HepG2 (cell line): ENCODE results near the gene ABHD15. TPM values are rescaled to one million over a fixed set of nuclear protein-coding genes. Genes with fewer than 3 reads are reported as not detected.

Source experiments
- AGO1 ChIP-seq: fragments of 200-400 bp; formaldehyde crosslinking; IDR thresholded peaks from 2 replicates; pipeline ENCODE4 v1.6.1; 2017; ENCODE audit warnings: mild to moderate bottlenecking, low read depth, low read length, moderate library complexity; ENCODE audit not compliant: poor library complexity, severe bottlenecking
- BRD4 ChIP-seq: sonication (generic); formaldehyde crosslinking; IDR thresholded peaks from 2 replicates; pipeline ENCODE4 v1.4.0; 2020; ENCODE audit warnings: missing genetic modification reagents
- ELF3 ChIP-seq: IDR thresholded peaks from 2 replicates; pipeline ENCODE4 v1.6.1; 2016; ENCODE audit warnings: missing genetic modification reagents, missing compliant biosample characterization
- FOXO4 ChIP-seq: sonication (generic); formaldehyde crosslinking; conservative IDR thresholded peaks from 2 replicates; pipeline ENCODE4 v1.8.1; 2023; ENCODE audit warnings: missing genetic modification reagents
- FUBP1 ChIP-seq: sonication (generic); formaldehyde crosslinking; IDR thresholded peaks from 2 replicates; pipeline ENCODE4 v1.5.1; 2020; ENCODE audit warnings: missing genetic modification reagents, mild to moderate bottlenecking, borderline replicate concordance
- GATAD2A ChIP-seq: IDR thresholded peaks from 2 replicates; pipeline ENCODE4 v1.6.1; 2016
- MYNN ChIP-seq: sonication (generic); formaldehyde crosslinking; IDR thresholded peaks from 2 replicates; pipeline ENCODE4 v1.4.0; 2020; ENCODE audit warnings: mild to moderate bottlenecking, low read depth, missing genetic modification reagents
- SMAD3 ChIP-seq: sonication (generic); formaldehyde crosslinking; IDR thresholded peaks from 2 replicates; pipeline ENCODE4 v1.4.0; 2020; ENCODE audit warnings: missing genetic modification reagents
- STAG1 ChIP-seq: sonication (generic); formaldehyde crosslinking; IDR thresholded peaks from 2 replicates; pipeline ENCODE4 v1.4.0; 2020; ENCODE audit warnings: missing genetic modification reagents
- TBX3 ChIP-seq: fragments of 450-650 bp; IDR thresholded peaks from 2 replicates; pipeline ENCODE4 v1.6.1; 2017; ENCODE audit warnings: antibody characterized with exemption, mild to moderate bottlenecking, inconsistent platforms, borderline replicate concordance
- TMF1 ChIP-seq: sonication (generic); formaldehyde crosslinking; IDR thresholded peaks from 2 replicates; pipeline ENCODE4 v1.8.1; 2022; ENCODE audit warnings: low read depth, missing genetic modification reagents
- ZBED4 ChIP-seq: sonication (generic); formaldehyde crosslinking; IDR thresholded peaks from 2 replicates; pipeline ENCODE4 v1.4.0; 2020; ENCODE audit warnings: missing genetic modification reagents, borderline replicate concordance
- ZNF253 ChIP-seq: sonication (generic); formaldehyde crosslinking; IDR thresholded peaks from 2 replicates; pipeline ENCODE4 v1.8.0; 2022; ENCODE audit warnings: mild to moderate bottlenecking, missing genetic modification reagents, borderline replicate concordance
- ZNF331 ChIP-seq: sonication (generic); formaldehyde crosslinking; IDR thresholded peaks from 2 replicates; pipeline ENCODE4 v1.4.0; 2020; ENCODE audit warnings: missing genetic modification reagents
- ZNF512 ChIP-seq: sonication (generic); formaldehyde crosslinking; IDR thresholded peaks from 2 replicates; pipeline ENCODE4 v1.4.0; 2020; ENCODE audit warnings: mild to moderate bottlenecking, missing genetic modification reagents
- ZNF570 ChIP-seq: sonication (generic); formaldehyde crosslinking; IDR thresholded peaks from 2 replicates; pipeline ENCODE4 v1.4.0; 2020; ENCODE audit warnings: mild to moderate bottlenecking, missing genetic modification reagents, borderline replicate concordance
- ZNF781 ChIP-seq: sonication (generic); formaldehyde crosslinking; IDR thresholded peaks from 2 replicates; pipeline ENCODE4 v1.5.1; 2020; ENCODE audit warnings: borderline replicate concordance, mild to moderate bottlenecking, missing genetic modification reagents; ENCODE audit errors: not compliant biosample characterization
- ZSCAN22 ChIP-seq: sonication (generic); formaldehyde crosslinking; IDR thresholded peaks from 2 replicates; pipeline ENCODE4 v1.4.0; 2020; ENCODE audit warnings: mild to moderate bottlenecking, missing genetic modification reagents
- ZZZ3 ChIP-seq: sonication (generic); formaldehyde crosslinking; IDR thresholded peaks from 2 replicates; pipeline ENCODE4 v1.4.0; 2020; ENCODE audit warnings: missing genetic modification reagents, mild to moderate bottlenecking, borderline replicate concordance
- polyA plus RNA-seq, 8 experiments: library from polyadenylated mRNA; depleted of rRNA in 3 of 8; stranded (reverse) in 7 of 8; unstranded in 1 of 8; fragments of >200 nt; fragmentation: Illumina TruSeq in 4 of 8; extraction: Trizol in 4 of 8; gene quantifications; 2 replicates each; pipeline versions ENCODE4 v1.2.1 to v1.2.3, GENCODE V29; 2011 to 2016; ENCODE audit warnings: low read depth in 4 of 8, missing spikeins in 1 of 8, mixed read lengths in 1 of 8; ENCODE audit not compliant: insufficient read depth in 1 of 8
- total RNA-seq, 5 experiments: library from RNA; depleted of rRNA; stranded (reverse); fragments of >200 nt; fragmentation: Illumina TruSeq; extraction: Trizol; gene quantifications; 2 replicates each; pipeline ENCODE4 v1.2.3, GENCODE V29; 2016; ENCODE audit warnings: low read depth in 1 of 5

Gene ABHD15
- total and polyA plus RNA-seq, 2 of the 13 experiments (the other 11 are each of a cell fraction or from before 2014, with no cell fraction given): 2.4 to 7.7 TPM

GRCh38 chr17:29588562-29589411, 21.9 kb upstream of the ABHD15 start (continued):
- TF ChIP-seq ZBED4 (CRISPR knock-in tag) (no peak), AGO1 (no peak), MYNN (CRISPR knock-in tag) (no peak), TMF1 (CRISPR knock-in tag) (0 out of 2 replicates have a peak, but pooled peaks have one; percentile 22), ZZZ3 (CRISPR knock-in tag) (no peak), STAG1 (CRISPR knock-in tag) (0 out of 2 replicates have a peak, but pooled peaks have one; percentile 3), FUBP1 (CRISPR knock-in tag) (no peak), SMAD3 (no peak), ZSCAN22 (CRISPR knock-in tag) (no peak), FOXO4 (no peak), ZNF781 (CRISPR knock-in tag) (no peak), ZNF331 (CRISPR knock-in tag) (no peak), GATAD2A (CRISPR knock-in tag) (no peak), ELF3 (CRISPR knock-in tag) (no peak), ZNF512 (CRISPR knock-in tag) (no peak), ZNF253 (no peak), ZNF570 (CRISPR knock-in tag) (no peak), TBX3 (no peak), BRD4 (CRISPR knock-in tag) (no peak)
